8988T (cell line): ENCODE data around the gene COMMD4.
"Not testable (repeated sequence)": the region's sequence is repeated elsewhere in the genome, so short reads cannot be mapped to it uniquely, and the experiment has no call there.

ENCODE experiments used
- DNase-seq: peaks from one replicate; pipeline ENCODE4 v3.0.0; 2011

Gene COMMD4

GRCh38 chr15:75333654-75334419 is 2.0 kb upstream of the COMMD4 start:
- not testable (repeated sequence) for DNase-seq

- no peak for DNase-seq
Measured at GRCh38 chr15:75335313-75335704, 554 bp upstream of the COMMD4 start.

GRCh38 chr15:75338661-75339240 is 2.9 kb downstream of the COMMD4 start:
- no peak for DNase-seq

DNA sequence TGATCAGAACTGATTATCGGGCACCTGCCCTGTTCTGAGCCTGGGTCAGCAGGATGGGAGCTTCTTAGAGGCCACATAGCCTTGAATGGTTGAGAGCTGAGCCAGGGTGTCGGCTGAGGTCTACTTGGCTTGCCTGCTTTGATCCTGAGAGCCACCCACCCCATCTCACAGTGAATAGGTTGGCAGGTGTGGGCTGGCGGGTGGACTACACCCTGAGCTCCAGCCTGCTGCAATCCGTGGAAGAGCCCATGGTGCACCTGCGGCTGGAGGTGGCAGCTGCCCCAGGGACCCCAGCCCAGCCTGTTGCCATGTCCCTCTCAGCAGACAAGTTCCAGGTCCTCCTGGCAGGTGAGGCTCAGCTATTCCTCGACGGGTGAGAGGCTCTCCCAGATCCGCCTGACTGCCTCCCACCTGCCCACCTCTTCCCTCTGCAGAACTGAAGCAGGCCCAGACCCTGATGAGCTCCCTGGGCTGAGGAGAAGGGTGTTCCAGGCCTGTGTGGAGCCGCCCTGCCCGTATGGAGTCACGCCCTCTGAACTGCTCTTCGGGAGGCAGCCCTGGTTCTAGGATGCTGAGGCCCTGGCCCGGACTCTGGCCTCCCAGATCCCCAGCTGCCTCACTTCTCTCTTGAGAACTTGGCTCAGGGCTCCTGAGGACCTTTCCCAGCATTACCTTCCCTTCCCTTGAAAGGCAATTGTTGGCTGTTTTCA is 3.8 kb downstream of the COMMD4 start:
- no peak for DNase-seq

- DNase-seq: no peak
Measured at GRCh38 chr15:75342221-75342620, 6.4 kb downstream of the COMMD4 start.

GRCh38 chr15:75343953-75344352 is 8.1 kb downstream of the COMMD4 start:
- not testable (repeated sequence) for DNase-seq

GRCh38 chr15:75346796-75347221 is 10.9 kb downstream of the COMMD4 start, which contains the start of gene NEIL1:
NEIL1 (plus strand) TSS chr15:75347039; CDS start chr15:75348906, 1,867 bp downstream.
- peak; percentile 8 for DNase-seq

- DNase-seq: peak; percentile 55
Measured at GRCh38 chr15:75347222-75348033, 11.6 kb downstream of the COMMD4 start.

DNA sequence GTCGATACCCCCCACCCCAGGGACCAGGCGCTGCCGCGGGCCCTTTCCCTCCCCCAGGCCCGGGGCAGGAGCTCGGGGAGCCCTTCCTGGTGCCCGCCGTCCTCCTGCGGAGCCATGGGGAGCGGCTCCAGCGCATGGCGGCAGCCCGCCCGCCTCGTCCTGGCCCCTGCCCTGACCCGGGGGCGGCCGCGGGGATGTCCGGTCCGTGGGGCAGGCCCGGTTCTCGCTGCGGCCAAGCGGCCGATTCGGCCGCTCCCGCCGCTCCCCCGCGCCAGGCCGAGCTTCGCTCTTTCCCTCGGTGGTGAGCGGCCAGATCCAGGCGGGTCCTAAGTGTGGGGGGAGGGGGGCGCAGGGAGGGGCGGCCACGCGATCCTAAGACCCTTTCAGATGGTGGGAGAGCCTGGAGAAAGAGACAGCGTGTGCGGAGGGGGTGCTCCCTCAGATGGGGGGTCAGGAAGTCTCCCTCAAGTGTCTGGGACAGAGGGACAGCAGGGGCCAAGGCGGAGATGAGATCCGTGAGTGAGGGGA is 12.2 kb downstream of the COMMD4 start:
- DNase-seq: peak; percentile 24

- peak; percentile 17 for DNase-seq
Measured at GRCh38 chr15:75348562-75349350, 12.9 kb downstream of the COMMD4 start.

DNA sequence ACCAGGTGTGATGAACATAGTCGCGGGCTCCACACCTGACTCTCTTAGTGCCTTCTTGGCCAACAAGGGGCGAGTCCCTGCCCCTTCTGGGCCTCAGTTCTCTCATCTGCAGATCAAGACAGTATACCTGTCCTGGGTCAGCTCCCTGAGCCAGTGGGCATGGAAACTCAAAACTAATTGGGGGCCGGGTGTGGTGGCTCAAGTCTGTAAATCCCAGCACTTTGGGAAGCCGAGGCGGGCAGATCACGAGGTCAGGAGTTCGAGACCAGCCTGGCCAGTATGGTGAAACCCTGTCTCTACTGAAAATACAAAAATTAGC is 13.4 kb downstream of the COMMD4 start:
- DNase-seq: not testable (repeated sequence)

- DNase-seq: no peak
Measured at GRCh38 chr15:75349851-75350588, 14.2 kb downstream of the COMMD4 start.

DNA sequence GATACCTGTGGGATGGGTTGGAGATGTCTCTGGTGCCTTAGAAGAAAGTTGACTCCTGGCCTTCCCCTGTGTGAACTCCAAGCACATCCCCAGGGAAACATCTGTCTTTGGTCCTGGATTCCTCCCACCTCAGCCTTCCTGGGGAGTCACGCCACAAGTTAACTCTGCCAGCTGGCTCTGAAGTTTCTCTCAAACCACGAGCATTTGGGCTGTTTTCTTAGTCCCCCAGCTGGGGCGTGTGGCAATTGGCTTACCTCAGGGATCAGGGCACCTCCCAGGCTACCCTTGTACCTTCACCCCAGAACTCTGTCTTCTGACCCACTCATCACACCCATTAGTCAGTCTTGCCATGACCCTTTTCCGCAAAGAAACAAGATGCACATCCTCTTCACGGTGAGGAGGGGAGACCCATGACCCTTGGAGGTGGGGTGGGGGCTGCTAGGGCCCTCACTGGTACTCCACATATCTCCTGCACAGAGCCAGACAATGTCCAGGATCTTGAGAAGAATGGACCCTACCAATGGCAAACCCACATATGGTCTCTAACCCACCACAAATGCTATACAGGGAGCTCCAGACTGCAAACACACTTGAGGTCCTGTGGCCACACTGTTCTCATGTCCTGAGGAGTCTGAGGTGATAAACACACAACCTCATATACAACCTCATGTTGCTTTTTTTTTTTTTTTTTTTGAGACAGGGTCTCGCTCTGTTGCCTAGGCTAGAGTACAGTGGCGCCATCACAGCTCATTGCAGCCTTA is 14.9 kb downstream of the COMMD4 start:
- no peak for DNase-seq

- peak; percentile 7 for DNase-seq
Measured at GRCh38 chr15:75352186-75353080, 16.6 kb downstream of the COMMD4 start.

DNA sequence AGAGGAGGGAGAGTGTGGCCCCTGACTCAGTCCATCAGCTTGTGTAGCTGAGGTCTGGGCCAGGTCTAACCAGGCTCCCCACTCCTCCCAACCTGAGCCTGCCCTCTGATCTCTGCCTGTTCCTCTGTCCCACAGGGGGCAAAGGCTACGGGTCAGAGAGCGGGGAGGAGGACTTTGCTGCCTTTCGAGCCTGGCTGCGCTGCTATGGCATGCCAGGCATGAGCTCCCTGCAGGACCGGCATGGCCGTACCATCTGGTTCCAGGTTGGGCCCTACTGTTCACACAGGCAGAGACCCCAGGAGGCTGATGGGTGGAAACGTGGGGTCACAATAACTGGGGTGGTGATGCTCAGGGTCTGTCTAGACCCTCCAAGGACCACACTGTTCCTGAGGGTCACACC is 17.7 kb downstream of the COMMD4 start:
- DNase-seq: peak; percentile 8

- DNase-seq: no peak
Measured at GRCh38 chr15:75354454-75354853, 18.6 kb downstream of the COMMD4 start.

DNA sequence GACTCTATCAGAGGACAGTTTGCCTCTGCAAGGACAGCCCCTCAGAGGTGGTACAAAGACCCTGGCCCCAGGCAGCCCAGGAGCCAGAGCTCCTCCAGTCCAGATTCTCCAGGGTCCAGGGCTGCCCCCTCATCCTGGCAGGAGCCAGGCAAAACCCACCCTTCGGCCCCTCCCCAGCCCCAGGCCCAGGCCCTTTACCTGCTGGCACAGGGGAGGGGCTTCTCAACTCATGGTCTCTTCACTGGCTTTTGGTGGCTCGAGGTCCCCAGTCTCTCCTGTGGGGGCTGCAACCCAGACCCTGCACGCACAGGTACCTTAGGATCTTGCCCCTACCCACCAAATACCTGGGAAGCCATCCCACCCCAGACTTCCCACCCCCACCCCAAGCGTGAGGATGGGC is 19.5 kb downstream of the COMMD4 start:
- no peak for DNase-seq

DNA sequence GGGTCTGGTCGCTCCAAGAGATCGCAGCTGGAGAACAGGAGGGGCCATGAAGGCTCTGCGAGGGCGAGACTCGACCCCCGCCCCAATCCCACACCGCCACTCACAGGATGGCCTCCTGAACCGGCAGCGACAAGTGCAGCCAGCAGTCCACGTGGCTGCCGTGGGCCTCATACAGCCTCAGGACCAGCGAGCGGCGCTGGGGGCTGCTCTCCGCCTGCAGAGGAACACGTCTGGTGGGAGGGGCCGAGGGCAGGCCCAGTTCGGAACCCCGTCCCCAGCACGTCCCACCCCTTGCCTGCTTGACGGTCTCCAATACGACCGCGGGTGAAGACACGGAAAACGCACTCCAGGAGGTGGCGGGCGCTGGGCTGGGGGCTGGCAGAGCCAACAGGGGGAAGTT is 20.1 kb downstream of the COMMD4 start:
- DNase-seq: no peak

GRCh38 chr15:75356517-75356916 is 20.7 kb downstream of the COMMD4 start:
- DNase-seq: no peak
